HepG2 (cell line): ENCODE data around the gene NDRG3. TPM values are rescaled to one million over a fixed set of nuclear protein-coding genes. Genes with fewer than 3 reads are reported as not detected.

Source experiments
- ATF7-NPFF ChIP-seq: sonication (generic); formaldehyde crosslinking; IDR thresholded peaks from 2 replicates; pipeline ENCODE4 v1.8.1; 2023; ENCODE audit warnings: mild to moderate bottlenecking, low read depth, missing genetic modification reagents, moderate library complexity
- DMAP1 ChIP-seq: IDR thresholded peaks from 2 replicates; pipeline ENCODE4 v1.6.1; 2016
- DPF2 ChIP-seq: sonication (generic); formaldehyde crosslinking; IDR thresholded peaks from 2 replicates; pipeline ENCODE4 v1.4.0; 2020; ENCODE audit warnings: mild to moderate bottlenecking, low read depth, missing genetic modification reagents, borderline replicate concordance
- HOXA7 ChIP-seq: sonication (generic); formaldehyde crosslinking; IDR thresholded peaks from 2 replicates; pipeline ENCODE4 v1.8.1; 2022; ENCODE audit warnings: mild to moderate bottlenecking, missing genetic modification reagents, moderate library complexity
- REL ChIP-seq: sonication (generic); formaldehyde crosslinking; conservative IDR thresholded peaks from 2 replicates; pipeline ENCODE4 v1.8.0; 2022; ENCODE audit warnings: mild to moderate bottlenecking, missing genetic modification reagents, moderate library complexity
- RELA ChIP-seq: sonication (generic); formaldehyde crosslinking; IDR thresholded peaks from 2 replicates; pipeline ENCODE4 v1.4.0; 2020; ENCODE audit warnings: missing genetic modification reagents
- TBL1XR1 ChIP-seq: fragments of 150-350 bp; IDR thresholded peaks from 2 replicates; pipeline ENCODE4 v1.6.1; 2014; ENCODE audit warnings: borderline replicate concordance, low read length; ENCODE audit not compliant: partially characterized antibody
- ZBTB1 ChIP-seq: sonication (generic); formaldehyde crosslinking; IDR thresholded peaks from 2 replicates; pipeline ENCODE4 v1.4.0; 2020; ENCODE audit warnings: missing genetic modification reagents, borderline replicate concordance
- ZBTB7B ChIP-seq: sonication (generic); formaldehyde crosslinking; IDR thresholded peaks from 2 replicates; pipeline ENCODE4 v1.4.0; 2020; ENCODE audit warnings: missing genetic modification reagents
- ZNF34 ChIP-seq: sonication (generic); formaldehyde crosslinking; IDR thresholded peaks from 2 replicates; pipeline ENCODE4 v1.4.0; 2020; ENCODE audit warnings: mild to moderate bottlenecking, missing genetic modification reagents, borderline replicate concordance
- polyA plus RNA-seq, 8 experiments: library from polyadenylated mRNA; depleted of rRNA in 3 of 8; stranded (reverse) in 7 of 8; unstranded in 1 of 8; fragments of >200 nt; fragmentation: Illumina TruSeq in 4 of 8; extraction: Trizol in 4 of 8; gene quantifications; 2 replicates each; pipeline versions ENCODE4 v1.2.1 to v1.2.3, GENCODE V29; 2011 to 2016; ENCODE audit warnings: low read depth in 4 of 8, missing spikeins in 1 of 8, mixed read lengths in 1 of 8; ENCODE audit not compliant: insufficient read depth in 1 of 8
- total RNA-seq, 5 experiments: library from RNA; depleted of rRNA; stranded (reverse); fragments of >200 nt; fragmentation: Illumina TruSeq; extraction: Trizol; gene quantifications; 2 replicates each; pipeline ENCODE4 v1.2.3, GENCODE V29; 2016; ENCODE audit warnings: low read depth in 1 of 5
- TF ChIP-seq, protein P1 (sequence below): IDR thresholded peaks from 2 replicates; pipeline ENCODE4 v1.6.1; 2016; ENCODE audit warnings: low read depth, borderline replicate concordance
- TF ChIP-seq, protein P2 (sequence below): sonication (generic); formaldehyde crosslinking; IDR thresholded peaks from 2 replicates; pipeline ENCODE4 v1.8.1; 2023; ENCODE audit warnings: missing genetic modification reagents, inconsistent platforms, borderline replicate concordance
- TF ChIP-seq, protein P3 (sequence below): sonication (generic); formaldehyde crosslinking; IDR thresholded peaks from 2 replicates; pipeline ENCODE4 v1.9.0; 2021; ENCODE audit warnings: missing genetic modification reagents, borderline replicate concordance
- TF ChIP-seq, protein P4 (sequence below): IDR thresholded peaks from 2 replicates; pipeline ENCODE4 v1.6.1; 2016; ENCODE audit warnings: control low read depth
- TF ChIP-seq, protein P5 (sequence below): IDR thresholded peaks from 2 replicates; pipeline ENCODE4 v1.6.1; 2016
- TF ChIP-seq, protein P6 (sequence below): sonication (generic); formaldehyde crosslinking; IDR thresholded peaks from 2 replicates; pipeline ENCODE4 v1.4.0; 2020; ENCODE audit warnings: missing genetic modification reagents
- TF ChIP-seq, protein P7 (sequence below): sonication (generic); formaldehyde crosslinking; IDR thresholded peaks from 2 replicates; pipeline ENCODE4 v1.5.0; 2020; ENCODE audit warnings: mild to moderate bottlenecking, missing genetic modification reagents

NDRG3 gene
- total and polyA plus RNA-seq, 2 of the 13 experiments (the other 11 are each of a cell fraction or from before 2014, with no cell fraction given) = 36.0 to 40.5 TPM

DNA sequence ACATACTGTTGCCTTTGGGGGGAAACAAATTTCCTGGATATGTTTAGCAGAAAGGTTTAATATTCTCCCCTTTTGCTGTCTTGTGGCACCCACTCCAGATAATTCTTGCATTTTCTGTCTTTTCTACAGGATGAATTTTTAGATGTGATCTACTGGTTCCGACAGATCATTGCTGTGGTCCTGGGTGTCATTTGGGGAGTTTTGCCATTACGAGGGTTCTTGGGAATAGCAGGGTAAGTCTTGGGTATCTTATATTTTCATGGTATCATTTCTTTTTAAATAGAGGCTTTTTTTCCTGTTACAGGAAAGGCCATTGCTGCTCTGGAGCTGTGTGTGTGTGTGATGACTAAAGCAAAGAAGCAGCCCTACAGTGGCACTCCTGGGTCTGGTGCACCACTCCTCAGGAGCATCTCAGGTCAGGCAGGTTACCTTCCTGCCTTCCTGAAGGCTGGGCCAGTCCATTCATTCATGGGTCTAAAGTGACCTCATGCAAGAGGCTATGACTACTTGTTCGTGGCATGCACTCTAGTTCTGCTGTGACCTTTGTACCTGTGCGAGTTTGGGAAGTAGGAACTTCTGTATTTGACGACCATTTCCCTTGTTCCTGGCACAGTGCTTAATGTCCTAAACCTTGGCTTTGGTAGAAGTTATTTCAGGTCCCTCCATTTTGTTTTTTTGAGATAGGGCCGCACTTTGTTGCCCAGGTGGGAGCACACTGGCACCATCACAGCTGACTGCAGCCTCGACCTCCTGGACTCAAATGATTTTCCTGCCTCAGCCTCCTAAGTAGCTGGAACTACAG, 138.1 kb downstream of the NDRG3 start (continued):
- TF ChIP-seq ATF7-NPFF (CRISPR knock-in tag) (no peak), HOXA7 (CRISPR knock-in tag) (no peak), ZBTB1 (CRISPR knock-in tag) (no peak), TBL1XR1 (peak; percentile 36), REL (CRISPR knock-in tag) (no peak), ZNF34 (CRISPR knock-in tag) (no peak), DMAP1 (peak; percentile 51; the same call in 1 of the 2 replicates), ZBTB7B (CRISPR knock-in tag) (peak; percentile 31; the same call in 1 of the 2 replicates), DPF2 (CRISPR knock-in tag) (peak; percentile 64; the same call in 1 of the 2 replicates), RELA (no peak)
- TF ChIP-seq, protein P1, sequence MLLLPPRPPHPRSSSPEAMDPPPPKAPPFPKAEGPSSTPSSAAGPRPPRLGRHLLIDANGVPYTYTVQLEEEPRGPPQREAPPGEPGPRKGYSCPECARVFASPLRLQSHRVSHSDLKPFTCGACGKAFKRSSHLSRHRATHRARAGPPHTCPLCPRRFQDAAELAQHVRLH = 0 out of 2 replicates have a peak, but pooled peaks have one; percentile 83
- TF ChIP-seq, protein P2, sequence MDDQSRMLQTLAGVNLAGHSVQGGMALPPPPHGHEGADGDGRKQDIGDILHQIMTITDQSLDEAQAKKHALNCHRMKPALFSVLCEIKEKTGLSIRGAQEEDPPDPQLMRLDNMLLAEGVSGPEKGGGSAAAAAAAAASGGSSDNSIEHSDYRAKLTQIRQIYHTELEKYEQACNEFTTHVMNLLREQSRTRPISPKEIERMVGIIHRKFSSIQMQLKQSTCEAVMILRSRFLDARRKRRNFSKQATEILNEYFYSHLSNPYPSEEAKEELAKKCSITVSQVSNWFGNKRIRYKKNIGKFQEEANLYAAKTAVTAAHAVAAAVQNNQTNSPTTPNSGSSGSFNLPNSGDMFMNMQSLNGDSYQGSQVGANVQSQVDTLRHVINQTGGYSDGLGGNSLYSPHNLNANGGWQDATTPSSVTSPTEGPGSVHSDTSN = no peak
- TF ChIP-seq, protein P3, sequence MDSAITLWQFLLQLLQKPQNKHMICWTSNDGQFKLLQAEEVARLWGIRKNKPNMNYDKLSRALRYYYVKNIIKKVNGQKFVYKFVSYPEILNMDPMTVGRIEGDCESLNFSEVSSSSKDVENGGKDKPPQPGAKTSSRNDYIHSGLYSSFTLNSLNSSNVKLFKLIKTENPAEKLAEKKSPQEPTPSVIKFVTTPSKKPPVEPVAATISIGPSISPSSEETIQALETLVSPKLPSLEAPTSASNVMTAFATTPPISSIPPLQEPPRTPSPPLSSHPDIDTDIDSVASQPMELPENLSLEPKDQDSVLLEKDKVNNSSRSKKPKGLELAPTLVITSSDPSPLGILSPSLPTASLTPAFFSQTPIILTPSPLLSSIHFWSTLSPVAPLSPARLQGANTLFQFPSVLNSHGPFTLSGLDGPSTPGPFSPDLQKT (CRISPR knock-in tag) = no peak
- TF ChIP-seq, protein P4, sequence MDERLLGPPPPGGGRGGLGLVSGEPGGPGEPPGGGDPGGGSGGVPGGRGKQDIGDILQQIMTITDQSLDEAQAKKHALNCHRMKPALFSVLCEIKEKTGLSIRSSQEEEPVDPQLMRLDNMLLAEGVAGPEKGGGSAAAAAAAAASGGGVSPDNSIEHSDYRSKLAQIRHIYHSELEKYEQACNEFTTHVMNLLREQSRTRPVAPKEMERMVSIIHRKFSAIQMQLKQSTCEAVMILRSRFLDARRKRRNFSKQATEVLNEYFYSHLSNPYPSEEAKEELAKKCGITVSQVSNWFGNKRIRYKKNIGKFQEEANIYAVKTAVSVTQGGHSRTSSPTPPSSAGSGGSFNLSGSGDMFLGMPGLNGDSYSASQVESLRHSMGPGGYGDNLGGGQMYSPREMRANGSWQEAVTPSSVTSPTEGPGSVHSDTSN (CRISPR knock-in tag) = no peak
- TF ChIP-seq, protein P5, sequence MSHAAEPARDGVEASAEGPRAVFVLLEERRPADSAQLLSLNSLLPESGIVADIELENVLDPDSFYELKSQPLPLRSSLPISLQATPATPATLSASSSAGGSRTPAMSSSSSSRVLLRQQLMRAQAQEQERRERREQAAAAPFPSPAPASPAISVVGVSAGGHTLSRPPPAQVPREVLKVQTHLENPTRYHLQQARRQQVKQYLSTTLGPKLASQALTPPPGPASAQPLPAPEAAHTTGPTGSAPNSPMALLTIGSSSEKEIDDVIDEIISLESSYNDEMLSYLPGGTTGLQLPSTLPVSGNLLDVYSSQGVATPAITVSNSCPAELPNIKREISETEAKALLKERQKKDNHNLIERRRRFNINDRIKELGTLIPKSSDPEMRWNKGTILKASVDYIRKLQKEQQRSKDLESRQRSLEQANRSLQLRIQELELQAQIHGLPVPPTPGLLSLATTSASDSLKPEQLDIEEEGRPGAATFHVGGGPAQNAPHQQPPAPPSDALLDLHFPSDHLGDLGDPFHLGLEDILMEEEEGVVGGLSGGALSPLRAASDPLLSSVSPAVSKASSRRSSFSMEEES (CRISPR knock-in tag) = peak; percentile 42; the same call in 1 of the 2 replicates
- TF ChIP-seq, protein P6, sequence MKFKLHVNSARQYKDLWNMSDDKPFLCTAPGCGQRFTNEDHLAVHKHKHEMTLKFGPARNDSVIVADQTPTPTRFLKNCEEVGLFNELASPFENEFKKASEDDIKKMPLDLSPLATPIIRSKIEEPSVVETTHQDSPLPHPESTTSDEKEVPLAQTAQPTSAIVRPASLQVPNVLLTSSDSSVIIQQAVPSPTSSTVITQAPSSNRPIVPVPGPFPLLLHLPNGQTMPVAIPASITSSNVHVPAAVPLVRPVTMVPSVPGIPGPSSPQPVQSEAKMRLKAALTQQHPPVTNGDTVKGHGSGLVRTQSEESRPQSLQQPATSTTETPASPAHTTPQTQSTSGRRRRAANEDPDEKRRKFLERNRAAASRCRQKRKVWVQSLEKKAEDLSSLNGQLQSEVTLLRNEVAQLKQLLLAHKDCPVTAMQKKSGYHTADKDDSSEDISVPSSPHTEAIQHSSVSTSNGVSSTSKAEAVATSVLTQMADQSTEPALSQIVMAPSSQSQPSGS = peak; percentile 86; the same call in 1 of the 2 replicates
- TF ChIP-seq, protein P7, sequence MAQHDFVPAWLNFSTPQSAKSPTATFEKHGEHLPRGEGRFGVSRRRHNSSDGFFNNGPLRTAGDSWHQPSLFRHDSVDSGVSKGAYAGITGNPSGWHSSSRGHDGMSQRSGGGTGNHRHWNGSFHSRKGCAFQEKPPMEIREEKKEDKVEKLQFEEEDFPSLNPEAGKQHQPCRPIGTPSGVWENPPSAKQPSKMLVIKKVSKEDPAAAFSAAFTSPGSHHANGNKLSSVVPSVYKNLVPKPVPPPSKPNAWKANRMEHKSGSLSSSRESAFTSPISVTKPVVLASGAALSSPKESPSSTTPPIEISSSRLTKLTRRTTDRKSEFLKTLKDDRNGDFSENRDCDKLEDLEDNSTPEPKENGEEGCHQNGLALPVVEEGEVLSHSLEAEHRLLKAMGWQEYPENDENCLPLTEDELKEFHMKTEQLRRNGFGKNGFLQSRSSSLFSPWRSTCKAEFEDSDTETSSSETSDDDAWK = no peak
